Astrocyte (in vitro differentiated cells and primary cell): Measurements from ENCODE around the gene RNH1.

ENCODE experiments used
- CTCF ChIP-seq: IDR thresholded peaks from 2 replicates; pipeline ENCODE4 v1.5.1; 2011; ENCODE audit warnings: low read depth, mild to moderate bottlenecking, inconsistent platforms, low read length, moderate library complexity; ENCODE audit not compliant: insufficient read depth
- EZH2 ChIP-seq: IDR thresholded peaks from 2 replicates; pipeline ENCODE4 v1.6.1; 2012; ENCODE audit warnings: mild to moderate bottlenecking, low read length, inconsistent platforms; ENCODE audit not compliant: insufficient read depth

- no peak for TF ChIP-seq CTCF
- no peak for TF ChIP-seq EZH2
Measured at GRCh38 chr11:490930-491260, 16.1 kb downstream of the RNH1 start.
